NCI-H2107 treated with DMSO at 0.1 percent for 48 hours (cell line): Measurements from ENCODE around the gene SORL1-AS1.

Source experiments
- DNase-seq: peaks from one replicate; lab custom pipeline; 2025; ENCODE audit not compliant: unreplicated experiment; lab: John Stamatoyannopoulos, UW

SORL1-AS1 gene

GRCh38 chr11:121476379-121477032 is 23.7 kb upstream of the SORL1-AS1 start:
- no peak for DNase-seq

- DNase-seq = no peak
These were observed 21.9 kb upstream of the SORL1-AS1 start for GRCh38 chr11:121474680-121475079.

- no peak for DNase-seq
These were observed 20.5 kb upstream of the SORL1-AS1 start for GRCh38 chr11:121473064-121473777.

GRCh38 chr11:121472312-121472711 is 19.5 kb upstream of the SORL1-AS1 start:
- DNase-seq = no peak

- no peak for DNase-seq
These were observed 18.4 kb upstream of the SORL1-AS1 start for GRCh38 chr11:121471167-121471566.

- DNase-seq = no peak
These were observed 17.1 kb upstream of the SORL1-AS1 start for GRCh38 chr11:121469910-121470309.

GRCh38 chr11:121467965-121468364 is 15.2 kb upstream of the SORL1-AS1 start:
- peak; percentile 14 for DNase-seq

GRCh38 chr11:121467471-121467870 is 14.7 kb upstream of the SORL1-AS1 start:
- no peak for DNase-seq

GRCh38 chr11:121466063-121466794 is 13.5 kb upstream of the SORL1-AS1 start:
- peak; percentile 45 for DNase-seq

- no peak for DNase-seq
These were observed 12.9 kb upstream of the SORL1-AS1 start for GRCh38 chr11:121465709-121466062.

- DNase-seq = no peak
These were observed 11.7 kb upstream of the SORL1-AS1 start for GRCh38 chr11:121464352-121464946.

GRCh38 chr11:121463689-121464335 is 11.0 kb upstream of the SORL1-AS1 start:
- DNase-seq = no peak

- DNase-seq = no peak
These were observed 9.1 kb upstream of the SORL1-AS1 start for GRCh38 chr11:121461843-121462242.

- DNase-seq = peak; percentile 64
These were observed 8.3 kb upstream of the SORL1-AS1 start for GRCh38 chr11:121460941-121461514.

GRCh38 chr11:121459413-121460017 is 6.7 kb upstream of the SORL1-AS1 start:
- DNase-seq = no peak

- DNase-seq = no peak
These were observed 5.8 kb upstream of the SORL1-AS1 start for GRCh38 chr11:121458551-121458950.

GRCh38 chr11:121456816-121457431 is 4.2 kb upstream of the SORL1-AS1 start:
- no peak for DNase-seq

- DNase-seq = no peak
These were observed 3.4 kb upstream of the SORL1-AS1 start for GRCh38 chr11:121456151-121456550.

- no peak for DNase-seq
These were observed 2.3 kb upstream of the SORL1-AS1 start for GRCh38 chr11:121455115-121455514.
